ENCODE measurements around the gene COX4I1. TPM values are rescaled to one million over a fixed set of nuclear protein-coding genes. Genes with fewer than 3 reads are reported as not detected.
A peak's percentile ranks its signal among the peaks of the same experiment; 100 is the strongest.

The COX4I1 gene
- total and polyA plus RNA-seq, 10 of the 15 experiments (the other 5 are each of a cell fraction or from before 2014, with no cell fraction given) = 480 to 1,889 (median 872) TPM

DNA sequence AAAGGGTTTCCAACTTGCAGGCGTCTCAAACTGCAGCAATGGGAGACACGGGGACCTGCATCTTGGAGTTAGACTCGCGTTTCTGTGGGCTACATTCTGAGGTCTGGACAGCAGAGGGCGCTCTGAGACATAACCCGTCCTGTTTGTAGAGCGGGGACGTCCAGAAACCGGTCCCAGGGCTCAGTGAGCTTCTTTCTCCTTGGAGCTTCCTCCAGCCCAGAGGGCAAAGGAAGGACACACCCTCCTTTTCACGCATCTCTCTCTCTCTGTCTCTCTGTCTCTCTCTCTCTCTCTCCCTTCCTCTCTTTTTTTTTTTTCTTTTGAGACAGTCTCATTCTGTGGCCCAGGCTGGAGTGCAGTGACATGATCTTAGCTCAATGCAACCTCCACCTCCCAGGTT, 19.8 kb downstream of the COX4I1 start:
- CTCF ChIA-PET = interaction anchor here (0.6 to 9.6 kb wide), 42 partner anchors 9 to 699 kb away, joined by 3 to 345 read pairs (median 4); partner anchors contain the start of gene IRF8
- POLR2A ChIA-PET = interaction anchor here (0.6 to 1.0 kb wide), 3 partner anchors 83 to 590 kb away, joined by 3 to 6 read pairs (median 3); no protein-coding TSS in a partner anchor
- SMC1A ChIA-PET (ENCODE audit: uncharacterized antibody, unreplicated experiment) = interaction anchor here (0.6 to 8.3 kb wide), 15 partner anchors 46 to 940 kb away, joined by 3 to 229 read pairs (median 5); partner anchors contain the start of gene IRF8
- DNase-seq (ENCODE audit: low read depth, low spot score) = peak; percentile 56
- RAD21 ChIA-PET (ENCODE audit: unreplicated experiment) = interaction anchor here (0.6 to 9.6 kb wide), 21 partner anchors 13 to 699 kb away, joined by 3 to 211 read pairs (median 5); partner anchors contain the start of gene IRF8
- Histone ChIP-seq H3K4me3 (no peak overlapping the region), H3K4me1 (ENCODE audit: control insufficient read depth, insufficient read depth, low read length) (peaks cover 12% of the 10 kb centered on the region), H3K9me3 (replicated peaks; ENCODE audit: control insufficient read depth, insufficient read depth, low read length) (no peaks in the 10 kb centered on the region), H3K4me2 (ENCODE audit: control insufficient read depth, insufficient read depth) (no peak overlapping the region), H3K9ac (ENCODE audit: control insufficient read depth, insufficient read depth, low read length) (no peak overlapping the region), H4K20me1 (ENCODE audit: control insufficient read depth, insufficient read depth) (no peaks in the 10 kb centered on the region), H3K27me3 (replicated peaks in 1 of 2; ENCODE audit: control insufficient read depth in 2 of 2, insufficient read depth in 2 of 2, low read length in 1 of 2) (no peaks in the 10 kb centered on the region), H2AFZ (ENCODE audit: control insufficient read depth, low read depth, low read length) (no peak overlapping the region), H3K36me3 (ENCODE audit: control insufficient read depth in 2 of 2, insufficient read depth in 2 of 2, low read length in 1 of 2) (no peaks in the 10 kb centered on the region), H3K27ac (ENCODE audit: control insufficient read depth, insufficient read depth) (no peak overlapping the region), H3K79me2 (ENCODE audit: control insufficient read depth, insufficient read depth, low read length) (no peaks in the 10 kb centered on the region)
- intact Hi-C loops (cut with micrococcal nuclease; ENCODE audit: unreplicated experiment) = no loop called here
- peak; percentile 31 for FAIRE-seq
- in situ Hi-C loops (cut with MboI) = loop anchor here (25.0 kb wide), 1 partner anchor 518 kb away; no protein-coding TSS in a partner anchor
- WGBS (ENCODE audit: insufficient coverage, insufficient replicate concordance, low lambda C conversion rate, missing lambda C conversion rate) = 1% methylated on average over 10 of the region's 10 CpGs
- BruUV-seq (replicated peaks) = no TSS peak
- ATAC-seq = peak; percentile 84
- TF ChIP-seq BHLHE40 (IDR thresholded peaks at IDR 0.05; ENCODE audit: borderline replicate concordance in 1 of 2, low read depth in 2 of 2, low read length in 1 of 2) (0 out of 4 replicates have a peak, but pooled peaks of 1 of the 2 experiments have one; percentile 8), POLR2AphosphoS5 (IDR thresholded peaks at IDR 0.05; ENCODE audit: low read length) (no peak), RAD21 (IDR thresholded peaks at IDR 0.05; ENCODE audit: insufficient read depth, low read depth, low read length) (peak; percentile 71), FOS (IDR thresholded peaks at IDR 0.05; ENCODE audit: borderline replicate concordance, extremely low read depth, insufficient read length) (no peak), HDGF (IDR thresholded peaks at IDR 0.05) (0 out of 2 replicates have a peak, but pooled peaks have one; percentile 72), RUNX3 (IDR thresholded peaks at IDR 0.05; ENCODE audit: low read length) (peak; percentile 51), SUPT20H (IDR thresholded peaks at IDR 0.05; ENCODE audit: borderline replicate concordance, control insufficient read depth, low read depth, low read length) (no peak), JUNB (IDR thresholded peaks at IDR 0.05) (no peak), TBL1XR1 (IDR thresholded peaks at IDR 0.05; ENCODE audit: low read depth, low read length) (no peak), KLF5 (IDR thresholded peaks at IDR 0.05; ENCODE audit: partially characterized antibody) (no peak), CBX3 (IDR thresholded peaks at IDR 0.05; ENCODE audit: borderline replicate concordance, low read depth) (no peak), SMC3 (IDR thresholded peaks at IDR 0.05; ENCODE audit: borderline replicate concordance, low read length) (peak; percentile 79), NBN (IDR thresholded peaks at IDR 0.05) (peak; percentile 49; the same call in 1 of the 2 replicates), PAX5 (IDR thresholded peaks at IDR 0.05; ENCODE audit: borderline replicate concordance, low read depth, low read length) (no peak)
- TF ChIP-seq, protein P1, sequence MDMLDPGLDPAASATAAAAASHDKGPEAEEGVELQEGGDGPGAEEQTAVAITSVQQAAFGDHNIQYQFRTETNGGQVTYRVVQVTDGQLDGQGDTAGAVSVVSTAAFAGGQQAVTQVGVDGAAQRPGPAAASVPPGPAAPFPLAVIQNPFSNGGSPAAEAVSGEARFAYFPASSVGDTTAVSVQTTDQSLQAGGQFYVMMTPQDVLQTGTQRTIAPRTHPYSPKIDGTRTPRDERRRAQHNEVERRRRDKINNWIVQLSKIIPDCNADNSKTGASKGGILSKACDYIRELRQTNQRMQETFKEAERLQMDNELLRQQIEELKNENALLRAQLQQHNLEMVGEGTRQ (IDR thresholded peaks at IDR 0.05; ENCODE audit: borderline replicate concordance, low read depth, low read length) = no peak
- TF ChIP-seq, protein P2, sequence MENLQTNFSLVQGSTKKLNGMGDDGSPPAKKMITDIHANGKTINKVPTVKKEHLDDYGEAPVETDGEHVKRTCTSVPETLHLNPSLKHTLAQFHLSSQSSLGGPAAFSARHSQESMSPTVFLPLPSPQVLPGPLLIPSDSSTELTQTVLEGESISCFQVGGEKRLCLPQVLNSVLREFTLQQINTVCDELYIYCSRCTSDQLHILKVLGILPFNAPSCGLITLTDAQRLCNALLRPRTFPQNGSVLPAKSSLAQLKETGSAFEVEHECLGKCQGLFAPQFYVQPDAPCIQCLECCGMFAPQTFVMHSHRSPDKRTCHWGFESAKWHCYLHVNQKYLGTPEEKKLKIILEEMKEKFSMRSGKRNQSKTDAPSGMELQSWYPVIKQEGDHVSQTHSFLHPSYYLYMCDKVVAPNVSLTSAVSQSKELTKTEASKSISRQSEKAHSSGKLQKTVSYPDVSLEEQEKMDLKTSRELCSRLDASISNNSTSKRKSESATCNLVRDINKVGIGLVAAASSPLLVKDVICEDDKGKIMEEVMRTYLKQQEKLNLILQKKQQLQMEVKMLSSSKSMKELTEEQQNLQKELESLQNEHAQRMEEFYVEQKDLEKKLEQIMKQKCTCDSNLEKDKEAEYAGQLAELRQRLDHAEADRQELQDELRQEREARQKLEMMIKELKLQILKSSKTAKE (IDR thresholded peaks at IDR 0.05; ENCODE audit: low read depth, poor library complexity, severe bottlenecking) = no peak
- TF ChIP-seq, protein P3, sequence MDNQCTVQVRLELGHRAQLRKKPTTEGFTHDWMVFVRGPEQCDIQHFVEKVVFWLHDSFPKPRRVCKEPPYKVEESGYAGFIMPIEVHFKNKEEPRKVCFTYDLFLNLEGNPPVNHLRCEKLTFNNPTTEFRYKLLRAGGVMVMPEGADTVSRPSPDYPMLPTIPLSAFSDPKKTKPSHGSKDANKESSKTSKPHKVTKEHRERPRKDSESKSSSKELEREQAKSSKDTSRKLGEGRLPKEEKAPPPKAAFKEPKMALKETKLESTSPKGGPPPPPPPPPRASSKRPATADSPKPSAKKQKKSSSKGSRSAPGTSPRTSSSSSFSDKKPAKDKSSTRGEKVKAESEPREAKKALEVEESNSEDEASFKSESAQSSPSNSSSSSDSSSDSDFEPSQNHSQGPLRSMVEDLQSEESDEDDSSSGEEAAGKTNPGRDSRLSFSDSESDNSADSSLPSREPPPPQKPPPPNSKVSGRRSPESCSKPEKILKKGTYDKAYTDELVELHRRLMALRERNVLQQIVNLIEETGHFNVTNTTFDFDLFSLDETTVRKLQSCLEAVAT (IDR thresholded peaks at IDR 0.05) = no peak
- TF ChIP-seq, protein P4, sequence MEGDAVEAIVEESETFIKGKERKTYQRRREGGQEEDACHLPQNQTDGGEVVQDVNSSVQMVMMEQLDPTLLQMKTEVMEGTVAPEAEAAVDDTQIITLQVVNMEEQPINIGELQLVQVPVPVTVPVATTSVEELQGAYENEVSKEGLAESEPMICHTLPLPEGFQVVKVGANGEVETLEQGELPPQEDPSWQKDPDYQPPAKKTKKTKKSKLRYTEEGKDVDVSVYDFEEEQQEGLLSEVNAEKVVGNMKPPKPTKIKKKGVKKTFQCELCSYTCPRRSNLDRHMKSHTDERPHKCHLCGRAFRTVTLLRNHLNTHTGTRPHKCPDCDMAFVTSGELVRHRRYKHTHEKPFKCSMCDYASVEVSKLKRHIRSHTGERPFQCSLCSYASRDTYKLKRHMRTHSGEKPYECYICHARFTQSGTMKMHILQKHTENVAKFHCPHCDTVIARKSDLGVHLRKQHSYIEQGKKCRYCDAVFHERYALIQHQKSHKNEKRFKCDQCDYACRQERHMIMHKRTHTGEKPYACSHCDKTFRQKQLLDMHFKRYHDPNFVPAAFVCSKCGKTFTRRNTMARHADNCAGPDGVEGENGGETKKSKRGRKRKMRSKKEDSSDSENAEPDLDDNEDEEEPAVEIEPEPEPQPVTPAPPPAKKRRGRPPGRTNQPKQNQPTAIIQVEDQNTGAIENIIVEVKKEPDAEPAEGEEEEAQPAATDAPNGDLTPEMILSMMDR (IDR thresholded peaks at IDR 0.05 in 2 of 3, conservative IDR thresholded peaks at IDR 0.05 in 1 of 3; ENCODE audit: control insufficient read depth in 2 of 3, extremely low read depth in 1 of 3, insufficient read depth in 1 of 3, low read depth in 3 of 3, low read length in 3 of 3) = peak; percentile 82 to 86 (median 83)

Measured in GM12878 (cell line).